Activated CD8-positive, alpha-beta T cell treated with anti-CD3 and anti-CD28 coated beads for 36 hours (primary cell): ENCODE measurements around the gene CD99L2. TPM values are rescaled to one million over a fixed set of nuclear protein-coding genes. Genes with fewer than 3 reads are reported as not detected.

Experiments used
- ATAC-seq: fragments of 200-7000 bp; cut with Tn5 transposase; one replicate; pipeline ENCODE4 v1.10.0; 2021; ENCODE audit warnings: mild to moderate bottlenecking, moderate library complexity
- CTCF ChIA-PET: fragments of 350-600 bp; sonication (Branson Sonifier 250); formaldehyde crosslinking; loops from one replicate; lab custom pipeline; 2021; ENCODE audit warnings: antibody characterized with exemption; lab: Charles Lee
- POLR2A ChIA-PET: fragments of 350-600 bp; sonication (Branson Sonifier 250); formaldehyde crosslinking; loops from one replicate; lab custom pipeline; 2021; ENCODE audit warnings: antibody characterized with exemption; lab: Charles Lee
- DNase-seq: peaks from one replicate; pipeline ENCODE4 v3.0.0-alpha.2; 2020
- H3K27ac Mint-ChIP-seq: one replicate; pipeline ENCODE4 v1.8.0; 2021; ENCODE audit warnings: mild to moderate bottlenecking, mixed read lengths
- H3K27me3 Mint-ChIP-seq: one replicate; pipeline ENCODE4 v1.8.0; 2021; ENCODE audit warnings: mixed read lengths
- H3K36me3 Mint-ChIP-seq: one replicate; pipeline ENCODE4 v1.8.0; 2021; ENCODE audit warnings: low read depth, mixed read lengths
- H3K4me1 Mint-ChIP-seq: one replicate; pipeline ENCODE4 v1.8.0; 2021; ENCODE audit warnings: low read depth, mixed read lengths
- H3K4me3 Mint-ChIP-seq: one replicate; pipeline ENCODE4 v1.8.0; 2021; ENCODE audit warnings: mild to moderate bottlenecking, moderate library complexity, mixed read lengths
- H3K9me3 Mint-ChIP-seq: one replicate; pipeline ENCODE4 v1.8.0; 2021; ENCODE audit warnings: mixed read lengths
- CTCF ChIP-seq: fragments of 200-600 bp; IDR thresholded peaks from one replicate; pipeline ENCODE4 v1.8.0; 2022; ENCODE audit warnings: antibody characterized with exemption, mild to moderate bottlenecking
- intact Hi-C: fragments of 100-400 bp; cut with micrococcal nuclease; formaldehyde crosslinking; loops from one replicate; pipeline ENCODE4 v1.10.0; 2022
- total RNA-seq, 2 experiments: library from RNA; stranded (reverse); gene quantifications; one replicate each; pipeline ENCODE4 v1.2.3, GENCODE V29; 2021

CD99L2 gene
- total RNA-seq, 2 experiments from 2014 or later: 11.9 to 12.6 TPM

GRCh38 chrX:150854856-150855255 is 43.6 kb downstream of the CD99L2 start:
- H3K4me3 Mint-ChIP-seq: no peak overlapping the region
- no peak for ATAC-seq
- POLR2A ChIA-PET: no interaction called here

GRCh38 chrX:150849996-150850720 is 48.3 kb downstream of the CD99L2 start:
- H3K27me3 Mint-ChIP-seq: no peaks in the 10 kb centered on the region
- CTCF ChIA-PET: no interaction called here
- POLR2A ChIA-PET: interaction anchor here (0.6 kb wide), 1 partner anchor 507 kb away, joined by 3 read pairs; no protein-coding TSS in a partner anchor
- H3K4me1 Mint-ChIP-seq: peaks cover 7% of the 10 kb centered on the region
- no peak overlapping the region for H3K27ac Mint-ChIP-seq
- H3K9me3 Mint-ChIP-seq: no peaks in the 10 kb centered on the region
- TF ChIP-seq CTCF: no peak
- DNase-seq (no peak), ATAC-seq (no peak)
- intact Hi-C loops: no loop called here
- peaks cover 11% of the 10 kb centered on the region for H3K36me3 Mint-ChIP-seq
- no peak overlapping the region for H3K4me3 Mint-ChIP-seq

More at GRCh38 chrX:150854856-150855255, 43.6 kb downstream of the CD99L2 start:
- Mint-ChIP-seq H3K27me3 (no peaks in the 10 kb centered on the region), H3K9me3 (peaks cover 14% of the 10 kb centered on the region), H3K36me3 (peaks cover 24% of the 10 kb centered on the region), H3K27ac (no peak overlapping the region), H3K4me1 (no peaks in the 10 kb centered on the region)
- no peak for TF ChIP-seq CTCF
- CTCF ChIA-PET: no interaction called here
- intact Hi-C loops: no loop called here
- no peak for DNase-seq

- peaks cover 6% of the 10 kb centered on the region for H3K36me3 Mint-ChIP-seq
- H3K4me1 Mint-ChIP-seq: peaks cover 7% of the 10 kb centered on the region
- H3K27ac Mint-ChIP-seq: no peak overlapping the region
- H3K9me3 Mint-ChIP-seq: no peaks in the 10 kb centered on the region
- H3K27me3 Mint-ChIP-seq: no peaks in the 10 kb centered on the region
- ChIA-PET POLR2A (no interaction called here), CTCF (no interaction called here)
- ATAC-seq: no peak
- no peak overlapping the region for H3K4me3 Mint-ChIP-seq
- no peak for DNase-seq
- intact Hi-C loops: no loop called here
- TF ChIP-seq CTCF: no peak
Measured at GRCh38 chrX:150849486-150849885, 49.0 kb downstream of the CD99L2 start.

GRCh38 chrX:150848914-150849365 is 49.5 kb downstream of the CD99L2 start:
- ATAC-seq: no peak
- POLR2A ChIA-PET: no interaction called here
- peak; percentile 11 for DNase-seq
- intact Hi-C loops: no loop called here
- Mint-ChIP-seq H3K4me1 (peaks cover 7% of the 10 kb centered on the region), H3K4me3 (no peak overlapping the region), H3K9me3 (no peaks in the 10 kb centered on the region), H3K27ac (no peak overlapping the region), H3K27me3 (no peaks in the 10 kb centered on the region), H3K36me3 (peaks cover 6% of the 10 kb centered on the region)
- CTCF ChIA-PET: no interaction called here
- TF ChIP-seq CTCF: no peak

- DNase-seq (no peak), ATAC-seq (no peak)
- no peaks in the 10 kb centered on the region for H3K27me3 Mint-ChIP-seq
- peaks cover 7% of the 10 kb centered on the region for H3K4me1 Mint-ChIP-seq
- H3K36me3 Mint-ChIP-seq: no peaks in the 10 kb centered on the region
- H3K9me3 Mint-ChIP-seq: no peaks in the 10 kb centered on the region
- ChIA-PET POLR2A (no interaction called here), CTCF (no interaction called here)
- intact Hi-C loops: no loop called here
- no peak overlapping the region for H3K27ac Mint-ChIP-seq
- TF ChIP-seq CTCF: no peak
- no peak overlapping the region for H3K4me3 Mint-ChIP-seq
Measured at GRCh38 chrX:150847088-150847487, 51.4 kb downstream of the CD99L2 start.
